Tibial nerve (tissue), 4 donors: ENCODE results near the gene SH3BP4.

Source experiments
- CTCF ChIP-seq, 5 experiments: fragments of 200-600 bp in 3 of 5; fragments of 450-650 bp in 2 of 5; sonication (generic) in 3 of 5; IDR thresholded peaks; one replicate each; pipeline ENCODE4 v1.5.1; 2016 to 2019; ENCODE audit warnings: antibody characterized with exemption in 5 of 5, mild to moderate bottlenecking in 3 of 5, moderate library complexity in 2 of 5
- EP300 ChIP-seq, 2 donors: sonication (generic); formaldehyde crosslinking; IDR thresholded peaks; one replicate each; pipeline ENCODE4 v1.6.1; 2017; ENCODE audit warnings: antibody characterized with exemption in 2 of 2, mild to moderate bottlenecking in 1 of 2
- POLR2A ChIP-seq, 2 donors: fragments of 450-650 bp; IDR thresholded peaks; one replicate each; pipeline ENCODE4 v1.6.1; 2017; ENCODE audit warnings: antibody characterized with exemption in 2 of 2, mild to moderate bottlenecking in 2 of 2, moderate library complexity in 2 of 2

GRCh38 chr2:235007664-235008457, 56.0 kb downstream of the SH3BP4 start:
- TF ChIP-seq POLR2A (IDR thresholded peaks at IDR 0.05): no peak
- TF ChIP-seq CTCF (IDR thresholded peaks at IDR 0.05): no peak
- no peak for TF ChIP-seq EP300 (IDR thresholded peaks at IDR 0.05)
